HCT116 (cell line): ENCODE results near the gene MESD.

Experiments
- EZH2 ChIP-seq: fragments of 200-600 bp; sonication (generic); IDR thresholded peaks from 2 replicates; pipeline ENCODE4 v1.6.1; 2017; ENCODE audit warnings: antibody characterized with exemption, mixed run types
- EZH2phosphoT487 ChIP-seq: fragments of 200-600 bp; IDR thresholded peaks from 2 replicates; pipeline ENCODE4 v1.6.1; 2018; ENCODE audit warnings: antibody characterized with exemption, borderline replicate concordance
- POLR2A ChIP-seq: IDR thresholded peaks from 2 replicates; pipeline ENCODE4 v1.7.0; 2011; ENCODE audit warnings: borderline replicate concordance; ENCODE audit not compliant: insufficient read depth, insufficient read length; ENCODE audit errors: extremely low read depth
- POLR2AphosphoS5 ChIP-seq: IDR thresholded peaks from 2 replicates; pipeline ENCODE4 v1.6.1; 2011; ENCODE audit warnings: mild to moderate bottlenecking, low read depth, low read length, moderate library complexity
- RAD21 ChIP-seq: IDR thresholded peaks from 2 replicates; pipeline ENCODE4 v1.6.1; 2012; ENCODE audit warnings: low read depth, mild to moderate bottlenecking
- SIN3A ChIP-seq: IDR thresholded peaks from 2 replicates; pipeline ENCODE4 v1.6.1; 2012; ENCODE audit warnings: low read depth
- SRF ChIP-seq: IDR thresholded peaks from 2 replicates; pipeline ENCODE4 v1.6.1; 2012; ENCODE audit warnings: low read depth
- TCF7L2 ChIP-seq: IDR thresholded peaks from 2 replicates; pipeline ENCODE4 v1.7.0; 2011; ENCODE audit warnings: borderline replicate concordance, inconsistent platforms; ENCODE audit not compliant: insufficient read depth, insufficient read length; ENCODE audit errors: extremely low read depth
- YY1 ChIP-seq: IDR thresholded peaks from 2 replicates; pipeline ENCODE4 v1.6.1; 2011; ENCODE audit warnings: low read length, low read depth, moderate library complexity, mild to moderate bottlenecking; ENCODE audit not compliant: insufficient replicate concordance; ENCODE audit errors: extremely low read depth
- TF ChIP-seq, protein P1 (sequence below), 3 experiments: fragments of 200-600 bp in 1 of 3; sonication (generic) in 1 of 3; IDR thresholded peaks in 2 of 3; conservative IDR thresholded peaks in 1 of 3; 2 replicates each; pipeline ENCODE4 v1.5.1; 2012 to 2017; ENCODE audit warnings: low read depth in 2 of 3, low read length in 2 of 3, antibody characterized with exemption in 1 of 3, borderline replicate concordance in 1 of 3, control low read depth in 1 of 3, mild to moderate bottlenecking in 1 of 3, mixed read lengths in 1 of 3, mixed run types in 1 of 3, moderate library complexity in 1 of 3; ENCODE audit not compliant: insufficient read depth in 1 of 3
- TF ChIP-seq, protein P2 (sequence below): IDR thresholded peaks from 2 replicates; pipeline ENCODE4 v1.6.1; 2012; ENCODE audit warnings: low read depth
- TF ChIP-seq, protein P3 (sequence below): IDR thresholded peaks from 2 replicates; pipeline ENCODE4 v1.6.1; 2012

DNA sequence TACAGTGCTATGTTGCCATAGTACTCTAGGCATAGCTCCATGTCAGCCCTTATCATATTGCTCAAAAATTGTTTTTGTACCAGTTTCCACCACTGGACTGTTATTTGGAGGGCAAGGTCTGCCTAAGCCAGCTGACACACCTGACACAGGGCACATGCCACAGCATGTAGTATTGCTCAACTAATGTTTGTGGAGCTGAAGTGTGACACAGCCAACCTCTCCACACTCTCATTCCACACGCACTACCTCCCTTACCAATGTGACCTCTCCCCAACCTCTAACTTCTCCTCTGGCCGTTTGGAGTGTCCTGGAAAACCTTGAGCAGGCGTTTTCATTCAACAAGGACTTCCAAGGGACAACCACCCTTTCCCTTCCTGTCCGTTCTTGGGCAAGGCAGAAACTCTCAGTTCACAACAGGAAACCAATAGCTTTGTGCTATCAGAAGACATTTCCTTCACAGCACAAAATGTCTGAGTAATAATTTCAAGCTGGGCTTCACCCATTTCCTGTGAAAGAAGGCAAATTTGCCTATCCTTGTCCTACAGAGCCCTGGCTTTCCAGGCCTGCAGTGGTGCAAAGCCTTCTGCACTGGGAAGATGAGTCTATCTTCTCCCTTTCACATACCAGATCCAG, 49.5 kb upstream of the MESD start:
- TF ChIP-seq EZH2phosphoT487 (no peak), EZH2 (no peak), POLR2AphosphoS5 (no peak), RAD21 (no peak), POLR2A (no peak), SRF (no peak), SIN3A (no peak), TCF7L2 (no peak), YY1 (no peak)
- TF ChIP-seq, protein P1, sequence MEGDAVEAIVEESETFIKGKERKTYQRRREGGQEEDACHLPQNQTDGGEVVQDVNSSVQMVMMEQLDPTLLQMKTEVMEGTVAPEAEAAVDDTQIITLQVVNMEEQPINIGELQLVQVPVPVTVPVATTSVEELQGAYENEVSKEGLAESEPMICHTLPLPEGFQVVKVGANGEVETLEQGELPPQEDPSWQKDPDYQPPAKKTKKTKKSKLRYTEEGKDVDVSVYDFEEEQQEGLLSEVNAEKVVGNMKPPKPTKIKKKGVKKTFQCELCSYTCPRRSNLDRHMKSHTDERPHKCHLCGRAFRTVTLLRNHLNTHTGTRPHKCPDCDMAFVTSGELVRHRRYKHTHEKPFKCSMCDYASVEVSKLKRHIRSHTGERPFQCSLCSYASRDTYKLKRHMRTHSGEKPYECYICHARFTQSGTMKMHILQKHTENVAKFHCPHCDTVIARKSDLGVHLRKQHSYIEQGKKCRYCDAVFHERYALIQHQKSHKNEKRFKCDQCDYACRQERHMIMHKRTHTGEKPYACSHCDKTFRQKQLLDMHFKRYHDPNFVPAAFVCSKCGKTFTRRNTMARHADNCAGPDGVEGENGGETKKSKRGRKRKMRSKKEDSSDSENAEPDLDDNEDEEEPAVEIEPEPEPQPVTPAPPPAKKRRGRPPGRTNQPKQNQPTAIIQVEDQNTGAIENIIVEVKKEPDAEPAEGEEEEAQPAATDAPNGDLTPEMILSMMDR (IDR thresholded peaks at IDR 0.05 in 2 of 3, conservative IDR thresholded peaks at IDR 0.05 in 1 of 3; ENCODE audit: borderline replicate concordance in 1 of 3, insufficient read depth in 1 of 3, low read depth in 2 of 3, low read length in 2 of 3): no peak
- TF ChIP-seq, protein P2, sequence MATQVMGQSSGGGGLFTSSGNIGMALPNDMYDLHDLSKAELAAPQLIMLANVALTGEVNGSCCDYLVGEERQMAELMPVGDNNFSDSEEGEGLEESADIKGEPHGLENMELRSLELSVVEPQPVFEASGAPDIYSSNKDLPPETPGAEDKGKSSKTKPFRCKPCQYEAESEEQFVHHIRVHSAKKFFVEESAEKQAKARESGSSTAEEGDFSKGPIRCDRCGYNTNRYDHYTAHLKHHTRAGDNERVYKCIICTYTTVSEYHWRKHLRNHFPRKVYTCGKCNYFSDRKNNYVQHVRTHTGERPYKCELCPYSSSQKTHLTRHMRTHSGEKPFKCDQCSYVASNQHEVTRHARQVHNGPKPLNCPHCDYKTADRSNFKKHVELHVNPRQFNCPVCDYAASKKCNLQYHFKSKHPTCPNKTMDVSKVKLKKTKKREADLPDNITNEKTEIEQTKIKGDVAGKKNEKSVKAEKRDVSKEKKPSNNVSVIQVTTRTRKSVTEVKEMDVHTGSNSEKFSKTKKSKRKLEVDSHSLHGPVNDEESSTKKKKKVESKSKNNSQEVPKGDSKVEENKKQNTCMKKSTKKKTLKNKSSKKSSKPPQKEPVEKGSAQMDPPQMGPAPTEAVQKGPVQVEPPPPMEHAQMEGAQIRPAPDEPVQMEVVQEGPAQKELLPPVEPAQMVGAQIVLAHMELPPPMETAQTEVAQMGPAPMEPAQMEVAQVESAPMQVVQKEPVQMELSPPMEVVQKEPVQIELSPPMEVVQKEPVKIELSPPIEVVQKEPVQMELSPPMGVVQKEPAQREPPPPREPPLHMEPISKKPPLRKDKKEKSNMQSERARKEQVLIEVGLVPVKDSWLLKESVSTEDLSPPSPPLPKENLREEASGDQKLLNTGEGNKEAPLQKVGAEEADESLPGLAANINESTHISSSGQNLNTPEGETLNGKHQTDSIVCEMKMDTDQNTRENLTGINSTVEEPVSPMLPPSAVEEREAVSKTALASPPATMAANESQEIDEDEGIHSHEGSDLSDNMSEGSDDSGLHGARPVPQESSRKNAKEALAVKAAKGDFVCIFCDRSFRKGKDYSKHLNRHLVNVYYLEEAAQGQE: no peak
- TF ChIP-seq, protein P3, sequence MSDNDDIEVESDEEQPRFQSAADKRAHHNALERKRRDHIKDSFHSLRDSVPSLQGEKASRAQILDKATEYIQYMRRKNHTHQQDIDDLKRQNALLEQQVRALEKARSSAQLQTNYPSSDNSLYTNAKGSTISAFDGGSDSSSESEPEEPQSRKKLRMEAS: no peak
